AG04450 (cell line): ENCODE measurements around the gene CTPS2. TPM values are rescaled to one million over a fixed set of nuclear protein-coding genes. Genes with fewer than 3 reads are reported as not detected.

ENCODE experiments used
- CTCF ChIA-PET: fragments of 300-600, 350-600 bp; formaldehyde crosslinking; extraction: SDS; loops from one replicate; lab custom pipeline; 2022; ENCODE audit warnings: antibody characterized with exemption, inconsistent platforms; lab: Charles Lee
- POLR2A ChIA-PET: fragments of 350-600 bp; formaldehyde crosslinking; extraction: SDS; loops from one replicate; lab custom pipeline; 2021; ENCODE audit warnings: antibody characterized with exemption, inconsistent platforms; lab: Yijun Ruan, JAX
- DNase-seq: peaks from one replicate; pipeline ENCODE4 v3.0.0-alpha.2; 2011; ENCODE audit warnings: low read depth, low spot score
- H3K27ac ChIP-seq: one replicate; pipeline ENCODE4 v1.5.1; 2012; ENCODE audit warnings: low read depth, low read length, control low read depth
- H3K27me3 ChIP-seq: one replicate; pipeline ENCODE4 v1.6.0; 2012; ENCODE audit warnings: low read length; ENCODE audit not compliant: control insufficient read depth, insufficient read depth
- H3K4me3 ChIP-seq: 2 replicates; pipeline ENCODE4 v1.5.1; 2011; ENCODE audit warnings: mild to moderate bottlenecking, low read depth, low read length, control low read depth
- H3K9me3 ChIP-seq: 2 replicates; pipeline ENCODE4 v1.5.1; 2012; ENCODE audit warnings: low read length; ENCODE audit not compliant: control insufficient read depth, insufficient read depth
- polyA plus RNA-seq: library from polyadenylated mRNA; depleted of rRNA; stranded (reverse); fragments of >200 nt; gene quantifications from 2 replicates; pipeline ENCODE4 v1.2.3, GENCODE V29; 2011
- TF ChIP-seq, protein P1 (sequence below): IDR thresholded peaks from 2 replicates; pipeline ENCODE4 v1.5.1; 2011; ENCODE audit warnings: low read depth, low read length, control low read depth, inconsistent platforms

The CTPS2 gene
- polyA plus RNA-seq, 1 experiment = 11.7 TPM

DNA sequence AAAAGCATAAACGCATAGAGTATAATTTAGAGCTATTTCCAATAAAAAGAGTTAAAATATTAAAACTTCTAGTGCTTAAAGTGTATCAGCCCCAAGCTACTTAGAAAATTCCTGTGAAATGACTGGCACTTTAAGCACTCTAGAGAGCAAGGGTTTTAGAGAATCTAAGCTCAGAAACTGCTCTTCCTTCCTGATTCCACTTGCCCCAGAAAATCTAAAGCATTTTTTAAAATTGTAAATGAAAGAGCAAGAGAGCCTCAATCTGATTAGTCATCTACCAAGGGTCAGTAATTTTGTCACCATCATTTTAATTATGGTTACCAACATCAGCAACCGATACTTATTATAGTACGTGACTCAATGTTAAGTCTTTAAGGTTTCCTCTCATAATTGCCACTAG is 25.0 kb downstream of the CTPS2 start:
- TF ChIP-seq, protein P1, sequence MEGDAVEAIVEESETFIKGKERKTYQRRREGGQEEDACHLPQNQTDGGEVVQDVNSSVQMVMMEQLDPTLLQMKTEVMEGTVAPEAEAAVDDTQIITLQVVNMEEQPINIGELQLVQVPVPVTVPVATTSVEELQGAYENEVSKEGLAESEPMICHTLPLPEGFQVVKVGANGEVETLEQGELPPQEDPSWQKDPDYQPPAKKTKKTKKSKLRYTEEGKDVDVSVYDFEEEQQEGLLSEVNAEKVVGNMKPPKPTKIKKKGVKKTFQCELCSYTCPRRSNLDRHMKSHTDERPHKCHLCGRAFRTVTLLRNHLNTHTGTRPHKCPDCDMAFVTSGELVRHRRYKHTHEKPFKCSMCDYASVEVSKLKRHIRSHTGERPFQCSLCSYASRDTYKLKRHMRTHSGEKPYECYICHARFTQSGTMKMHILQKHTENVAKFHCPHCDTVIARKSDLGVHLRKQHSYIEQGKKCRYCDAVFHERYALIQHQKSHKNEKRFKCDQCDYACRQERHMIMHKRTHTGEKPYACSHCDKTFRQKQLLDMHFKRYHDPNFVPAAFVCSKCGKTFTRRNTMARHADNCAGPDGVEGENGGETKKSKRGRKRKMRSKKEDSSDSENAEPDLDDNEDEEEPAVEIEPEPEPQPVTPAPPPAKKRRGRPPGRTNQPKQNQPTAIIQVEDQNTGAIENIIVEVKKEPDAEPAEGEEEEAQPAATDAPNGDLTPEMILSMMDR = no peak
- no peak for DNase-seq
- no peaks in the 10 kb centered on the region for H3K27me3 ChIP-seq
- no peaks in the 10 kb centered on the region for H3K9me3 ChIP-seq
- H3K27ac ChIP-seq = no peak overlapping the region
- CTCF ChIA-PET = no interaction called here
- POLR2A ChIA-PET = interaction anchor here (0.6 kb wide), 1 partner anchor 511 kb away, joined by 3 read pairs; no protein-coding TSS in a partner anchor
- H3K4me3 ChIP-seq = no peak overlapping the region

DNA sequence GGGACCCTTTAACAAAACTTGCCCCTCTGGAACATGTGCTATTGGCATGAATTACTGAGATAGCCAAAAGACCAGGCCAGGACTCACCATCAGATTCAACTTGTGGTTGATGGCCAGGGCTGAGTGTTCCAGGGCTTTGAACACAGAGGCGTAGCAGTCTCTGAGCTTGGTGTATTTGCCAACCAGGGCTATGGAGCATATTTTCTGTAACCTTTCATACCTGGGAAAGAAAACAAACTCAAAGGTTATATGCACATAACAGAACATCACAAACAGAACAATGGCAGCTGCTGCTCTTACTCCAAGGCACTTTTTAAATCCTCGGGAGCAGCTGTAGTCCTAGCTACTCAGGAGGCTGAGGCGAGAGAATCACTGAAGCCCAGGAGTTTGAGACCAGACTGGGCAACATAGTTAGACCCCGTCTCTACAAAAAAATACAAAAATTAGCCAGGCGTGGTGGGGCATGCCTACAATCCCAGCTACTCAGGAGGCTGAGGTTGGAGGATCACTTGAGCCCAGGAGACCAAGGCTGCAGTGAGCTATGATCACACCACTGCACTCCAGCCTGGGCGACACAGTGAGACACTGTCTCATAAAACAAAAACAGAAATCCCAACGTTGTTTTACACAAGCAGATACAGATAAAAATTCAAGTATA is 29.3 kb downstream of the CTPS2 start:
- Histone ChIP-seq H3K27ac (no peak overlapping the region), H3K27me3 (no peaks in the 10 kb centered on the region), H3K4me3 (no peak overlapping the region), H3K9me3 (no peaks in the 10 kb centered on the region)
- no peak for DNase-seq
- CTCF ChIA-PET = interaction anchor here (1.2 to 1.4 kb wide), 2 partner anchors 13 to 753 kb away, joined by 3 to 4 read pairs; no protein-coding TSS in a partner anchor
- TF ChIP-seq, protein P1 = no peak
- POLR2A ChIA-PET = no interaction called here

DNA sequence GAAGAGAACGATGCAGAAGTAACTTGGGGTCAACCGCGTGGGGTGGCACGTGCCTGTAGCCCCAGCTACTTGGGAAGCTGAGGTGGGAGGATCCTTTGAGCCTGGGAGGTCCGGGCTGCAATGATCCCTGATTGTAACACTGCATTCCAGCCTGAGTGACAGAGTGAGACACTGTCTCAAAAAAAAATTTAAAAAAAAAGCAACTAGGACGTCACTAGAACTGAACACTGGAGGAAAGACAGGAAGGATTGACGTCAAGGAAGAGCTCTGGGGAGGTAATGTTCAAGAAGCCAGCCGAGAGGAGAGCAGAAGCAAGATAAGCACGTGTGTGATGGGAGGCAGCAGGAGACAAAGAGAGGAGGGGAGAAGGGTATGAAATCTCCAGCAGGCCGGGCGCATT is 33.8 kb downstream of the CTPS2 start:
- no peak overlapping the region for H3K4me3 ChIP-seq
- no peaks in the 10 kb centered on the region for H3K9me3 ChIP-seq
- H3K27ac ChIP-seq = no peak overlapping the region
- TF ChIP-seq, protein P1 = no peak
- DNase-seq = no peak
- CTCF ChIA-PET = no interaction called here
- POLR2A ChIA-PET = no interaction called here
- no peaks in the 10 kb centered on the region for H3K27me3 ChIP-seq

DNA sequence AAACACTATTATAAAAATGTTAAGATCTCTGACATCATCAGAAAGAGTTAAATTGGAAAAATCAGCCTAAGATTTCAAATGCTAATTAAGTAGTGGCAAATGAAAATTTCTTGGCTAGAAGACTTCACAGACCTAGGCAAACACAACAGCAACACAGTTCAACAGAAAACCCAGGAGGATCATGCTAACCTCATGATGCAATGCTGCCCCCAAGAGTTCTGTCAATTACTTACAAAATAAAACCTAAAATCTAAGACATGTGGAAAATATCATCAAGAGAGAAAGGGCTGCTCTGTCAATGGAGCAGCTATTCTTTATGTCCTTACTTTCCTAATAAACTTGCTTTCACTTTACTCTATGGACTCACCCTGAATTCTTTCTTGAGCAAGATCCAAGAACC is 41.5 kb downstream of the CTPS2 start:
- no peak for DNase-seq
- Histone ChIP-seq H3K4me3 (no peak overlapping the region), H3K27me3 (no peaks in the 10 kb centered on the region), H3K9me3 (no peaks in the 10 kb centered on the region), H3K27ac (no peak overlapping the region)
- TF ChIP-seq, protein P1 = peak; percentile 32
- ChIA-PET CTCF (interaction anchor here (0.7 to 2.1 kb wide), 3 partner anchors 234 to 856 kb away, joined by 6 to 11 read pairs (median 10); no protein-coding TSS in a partner anchor), POLR2A (no interaction called here)

DNA sequence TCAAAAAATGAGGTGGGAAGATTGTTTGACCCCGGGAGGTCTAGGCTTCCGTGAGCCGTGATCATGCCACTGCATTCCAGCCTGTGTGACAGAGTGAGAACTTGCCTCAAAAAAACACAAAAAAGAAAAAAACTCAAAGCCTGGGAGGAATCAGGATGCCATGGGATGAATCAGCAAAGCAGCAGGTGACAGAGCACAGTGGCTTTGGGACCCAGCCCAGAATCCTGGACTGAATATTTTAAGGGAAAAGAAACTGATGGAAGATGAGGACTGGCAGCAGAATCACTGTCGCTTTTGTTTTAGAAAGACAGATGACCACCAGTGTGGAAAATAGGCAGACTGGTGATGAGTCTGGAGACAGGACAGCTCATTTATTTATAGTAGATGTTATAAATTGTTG is 45.9 kb downstream of the CTPS2 start:
- Histone ChIP-seq H3K9me3 (no peaks in the 10 kb centered on the region), H3K27me3 (no peaks in the 10 kb centered on the region), H3K4me3 (no peak overlapping the region), H3K27ac (peak overlapping the region; percentile 31)
- CTCF ChIA-PET = interaction anchor here (1.4 kb wide), 1 partner anchor 979 kb away, joined by 4 read pairs; no protein-coding TSS in a partner anchor
- DNase-seq = no peak
- POLR2A ChIA-PET = no interaction called here
- TF ChIP-seq, protein P1 = no peak
